GM19452 (cell line): ENCODE results near the gene HSH2D.
A peak's percentile ranks its signal among the peaks of the same experiment; 100 is the strongest.
"Not testable (repeated sequence)": the region's sequence is repeated elsewhere in the genome, so short reads cannot be mapped to it uniquely, and the experiment has no call there.

Experiments
- ATAC-seq: cut with Tn5 transposase; IDR thresholded peaks from one replicate; pipeline ENCODE4 v1.9.1; 2021; ENCODE audit not compliant: unreplicated experiment

The HSH2D gene

DNA sequence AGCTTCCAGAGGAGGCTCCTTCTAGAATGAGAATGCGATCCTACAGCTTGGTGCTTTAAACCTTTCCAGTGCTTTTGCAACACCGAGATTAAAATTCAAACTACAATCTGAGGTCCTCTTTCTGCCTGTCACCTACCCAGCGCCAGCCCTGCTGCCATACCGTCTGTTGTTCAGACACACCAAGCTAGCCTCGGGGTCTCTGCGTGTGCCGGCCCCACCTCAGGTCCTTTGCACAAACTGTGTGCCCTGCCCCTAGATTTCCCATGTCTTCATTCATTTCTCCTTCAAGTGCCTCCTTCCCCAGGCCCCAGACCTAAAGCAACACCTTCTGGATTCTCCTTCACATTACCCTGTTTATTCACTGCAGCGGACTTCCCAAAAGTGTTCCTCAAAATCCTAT is 11.1 kb downstream of the HSH2D start:
- no peak for ATAC-seq

DNA sequence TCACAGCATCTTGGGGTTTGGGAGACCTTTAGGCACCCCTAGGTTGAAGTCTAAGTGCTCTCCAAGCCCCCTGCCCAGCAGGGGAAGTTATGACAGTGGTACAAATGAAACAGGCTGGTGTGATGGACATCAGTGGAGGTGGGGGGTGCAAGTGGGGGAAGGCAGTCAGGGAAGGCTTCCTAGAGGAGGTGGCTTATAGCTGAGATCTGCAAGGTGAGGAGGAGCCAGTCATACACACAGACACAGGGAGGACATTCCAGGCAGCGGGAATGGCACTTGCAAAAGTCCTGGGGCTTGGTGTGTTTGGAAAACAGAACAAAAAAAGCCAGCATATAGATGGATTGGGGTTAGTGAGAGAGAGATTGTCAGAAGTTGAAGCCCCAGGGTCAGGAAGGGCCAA is 11.6 kb downstream of the HSH2D start:
- ATAC-seq, result no peak

- no peak for ATAC-seq
These were observed 13.4 kb downstream of the HSH2D start for GRCh38 chr19:16156904-16157303.

DNA sequence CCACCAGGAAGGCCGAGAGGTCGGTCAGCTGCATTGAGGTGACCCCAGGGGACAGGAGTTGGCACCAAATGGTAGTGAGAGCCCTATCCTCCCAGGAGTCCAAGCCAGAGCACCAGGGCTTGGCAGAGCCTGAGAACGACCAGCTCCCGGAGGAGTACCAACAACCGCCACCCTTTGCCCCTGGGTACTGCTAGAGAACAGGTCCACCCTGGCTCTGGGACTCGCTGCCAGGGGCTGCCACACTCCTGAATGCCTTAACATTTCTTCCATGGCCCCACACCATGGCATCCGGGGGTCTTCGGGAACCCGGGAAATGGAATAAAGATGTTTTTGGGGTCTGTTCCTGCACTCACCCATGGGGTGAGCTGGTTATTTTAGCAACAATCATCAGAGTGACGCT is 14.1 kb downstream of the HSH2D start:
- no peak for ATAC-seq

DNA sequence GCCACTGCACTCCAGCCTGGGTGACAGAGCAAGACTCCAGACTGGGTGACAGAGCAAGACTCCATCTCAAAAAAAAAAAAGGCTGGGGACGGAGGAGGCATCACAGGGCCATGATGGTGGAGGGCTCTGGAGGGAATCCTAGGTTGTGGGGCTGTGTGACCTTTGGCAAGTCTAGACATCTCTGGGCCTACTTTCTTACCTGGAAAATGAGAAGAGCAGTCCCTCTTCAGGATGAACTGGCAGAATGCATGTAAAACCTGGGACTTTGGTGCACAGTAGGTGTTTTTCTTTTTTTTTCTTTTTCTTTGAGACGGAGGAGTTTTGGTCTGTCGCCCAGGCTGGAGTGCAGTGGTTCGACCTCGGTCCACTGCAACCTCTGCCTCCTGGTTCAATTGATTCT is 16.2 kb downstream of the HSH2D start:
- no peak for ATAC-seq

- no peak for ATAC-seq
These were observed 17.0 kb downstream of the HSH2D start for GRCh38 chr19:16160445-16160942.

GRCh38 chr19:16160943-16161560 is 17.6 kb downstream of the HSH2D start:
- ATAC-seq, result no peak

- no peak for ATAC-seq
These were observed 18.4 kb downstream of the HSH2D start for GRCh38 chr19:16161840-16162239.

GRCh38 chr19:16164222-16164890 is 20.9 kb downstream of the HSH2D start:
- no peak for ATAC-seq

GRCh38 chr19:16166417-16166816 is 22.9 kb downstream of the HSH2D start:
- ATAC-seq, result no peak

GRCh38 chr19:16167055-16167454 is 23.6 kb downstream of the HSH2D start:
- ATAC-seq, result no peak

DNA sequence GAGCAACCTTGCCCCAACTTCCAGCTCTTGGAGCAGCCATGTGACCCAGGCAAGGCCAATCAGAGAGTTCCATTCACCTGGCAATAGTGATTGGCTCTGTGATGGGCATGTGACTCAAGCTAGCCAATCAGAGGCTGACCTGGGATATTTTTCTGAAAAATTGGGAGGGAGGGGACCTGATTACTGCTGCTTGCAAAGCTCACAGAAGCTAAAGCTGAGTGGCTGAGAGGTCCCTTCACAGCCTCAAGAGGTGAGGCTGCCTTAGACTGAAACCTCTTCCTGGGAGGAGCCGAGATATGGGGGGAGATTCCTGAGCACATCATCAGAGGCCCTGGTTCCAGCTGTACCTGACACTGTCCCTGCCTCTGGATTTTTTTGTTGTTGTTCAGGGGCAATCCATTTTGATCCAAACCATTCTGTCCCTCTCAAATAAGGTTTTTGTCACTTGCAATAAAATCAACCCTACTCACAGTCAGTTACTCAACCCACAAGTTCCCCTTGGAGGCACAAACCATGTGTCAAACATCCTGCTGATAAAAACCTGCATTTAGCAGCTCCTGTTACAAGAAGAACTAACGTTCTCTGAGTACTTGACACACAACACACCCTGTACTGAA is 25.1 kb downstream of the HSH2D start:
- ATAC-seq, result no peak

DNA sequence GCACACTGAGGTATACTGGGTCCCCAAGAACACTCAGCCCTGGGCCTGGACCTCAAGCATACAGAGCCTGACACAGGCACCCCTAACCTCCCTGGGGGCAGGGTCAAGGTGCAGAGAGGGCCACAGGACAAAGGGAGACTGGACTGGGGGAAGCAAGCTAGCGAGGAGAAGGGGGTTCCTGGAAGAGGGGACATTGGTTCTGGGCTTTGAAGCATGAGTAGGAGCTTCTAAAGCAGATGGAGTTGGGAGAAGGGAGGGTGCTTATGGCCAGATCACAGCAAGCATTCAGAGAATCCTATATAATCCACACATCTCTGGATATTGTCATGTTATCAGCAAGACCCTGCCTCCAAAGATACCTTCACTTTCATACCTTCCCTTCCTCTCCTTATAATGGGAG is 26.6 kb downstream of the HSH2D start:
- ATAC-seq, result no peak

GRCh38 chr19:16175954-16176353 is 32.5 kb downstream of the HSH2D start:
- ATAC-seq, result no peak

- ATAC-seq, result not testable (repeated sequence)
These were observed 35.4 kb downstream of the HSH2D start for GRCh38 chr19:16178866-16179265.

DNA sequence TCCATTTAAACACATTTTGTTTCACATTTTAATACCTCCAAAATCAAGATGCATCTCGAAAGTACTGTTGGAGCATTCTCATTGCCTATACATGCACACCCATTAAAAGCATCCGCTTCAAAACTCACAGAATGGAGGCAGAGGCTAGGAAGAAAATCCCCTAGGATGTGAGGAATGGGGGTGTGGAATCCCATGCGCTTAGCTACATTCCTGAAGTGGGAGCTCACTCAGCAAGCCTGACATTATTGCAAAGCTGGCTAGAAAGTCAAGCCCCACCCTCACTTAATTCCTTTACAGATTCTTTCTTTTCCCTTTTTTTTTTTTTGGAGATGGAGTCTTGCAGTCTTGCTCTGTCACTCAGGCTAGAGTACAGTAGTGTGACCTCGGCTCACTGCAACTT is 37.1 kb downstream of the HSH2D start:
- no peak for ATAC-seq

GRCh38 chr19:16184665-16185122 is 41.2 kb downstream of the HSH2D start:
- no peak for ATAC-seq

DNA sequence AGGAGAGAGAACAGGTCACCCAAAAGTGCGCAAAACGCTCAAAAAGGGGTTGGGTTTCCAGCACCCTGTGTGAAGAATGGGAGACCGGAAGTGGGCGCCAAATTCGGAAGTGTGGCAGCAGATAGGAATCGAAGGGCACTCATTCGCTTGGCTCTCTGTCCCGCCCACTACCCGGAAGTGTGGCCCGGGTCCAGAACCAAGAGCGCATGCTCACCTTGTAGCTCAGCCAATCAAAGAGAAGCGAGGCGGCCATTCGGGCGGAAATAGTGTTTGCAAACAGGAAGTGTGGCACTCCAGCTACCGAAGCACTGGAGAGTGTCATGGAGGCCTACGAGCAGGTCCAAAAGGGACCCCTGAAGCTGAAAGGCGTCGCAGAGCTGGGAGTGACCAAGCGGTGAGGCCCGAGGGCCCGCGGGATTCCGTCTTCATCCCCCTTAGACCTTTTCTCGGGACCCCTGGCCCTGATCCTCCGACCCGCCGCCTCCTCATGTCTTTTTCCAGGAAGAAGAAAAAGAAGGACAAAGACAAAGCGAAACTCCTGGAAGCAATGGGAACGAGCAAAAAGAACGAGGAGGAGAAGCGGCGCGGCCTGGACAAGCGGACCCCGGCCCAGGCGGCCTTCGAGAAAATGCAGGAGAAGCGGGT is 41.8 kb downstream of the HSH2D start, which contains the start of gene FAM32A:
Gene FAM32A (plus strand): TSS at position 288 of the 645 bp plus-strand sequence. CDS start 33 bp downstream, at position 321.
- ATAC-seq, result peak; percentile 83

GRCh38 chr19:16185768-16186123 is 42.3 kb downstream of the HSH2D start:
- ATAC-seq, result no peak

GRCh38 chr19:16188521-16188920 is 45.0 kb downstream of the HSH2D start:
- no peak for ATAC-seq

DNA sequence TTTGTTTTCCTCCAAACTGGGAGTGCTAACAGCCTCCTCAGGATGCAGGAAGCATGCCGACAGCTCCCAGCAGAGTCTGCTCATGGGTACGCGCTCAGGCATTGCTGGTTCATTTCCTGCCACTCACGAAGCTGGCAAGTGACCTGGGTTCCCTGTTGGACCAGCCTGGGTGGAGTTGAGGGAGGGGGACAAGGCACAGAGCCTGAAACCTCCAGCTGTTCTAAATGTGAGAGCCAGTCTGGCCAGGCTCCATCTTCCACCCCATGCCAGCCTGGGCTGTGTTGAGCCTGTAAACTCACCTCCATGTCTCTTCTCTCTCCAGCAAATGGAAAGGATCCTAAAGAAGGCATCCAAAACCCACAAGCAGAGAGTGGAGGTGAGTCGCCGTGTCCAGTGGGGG is 46.7 kb downstream of the HSH2D start:
- no peak for ATAC-seq

GRCh38 chr19:16190736-16191135 is 47.3 kb downstream of the HSH2D start:
- ATAC-seq, result no peak
